B cell (primary cell): ENCODE results near the gene FADS1. TPM values are rescaled to one million over a fixed set of nuclear protein-coding genes. Genes with fewer than 3 reads are reported as not detected.

Source experiments
- ATAC-seq: fragments of 200-7000 bp; cut with Tn5 transposase; one replicate; pipeline ENCODE4 v1.10.0; 2021; ENCODE audit warnings: low read depth, mild to moderate bottlenecking, moderate number of reproducible peaks, moderate library complexity
- CTCF ChIA-PET: fragments of 350-600 bp; sonication (Branson Sonifier 250); formaldehyde crosslinking; loops from one replicate; lab custom pipeline; 2021; ENCODE audit warnings: antibody characterized with exemption, inconsistent platforms; lab: Charles Lee
- POLR2A ChIA-PET: fragments of 350-600 bp; sonication (Branson Sonifier 250); formaldehyde crosslinking; loops from one replicate; lab custom pipeline; 2021; ENCODE audit warnings: antibody characterized with exemption; lab: Charles Lee
- DNase-seq: peaks from one replicate; pipeline ENCODE4 v3.0.0; 2013
- H2AFZ ChIP-seq: 2 replicates; pipeline ENCODE4 v1.6.1; 2012; ENCODE audit warnings: mild to moderate bottlenecking, low read depth, low read length; ENCODE audit not compliant: insufficient read depth, poor library complexity, severe bottlenecking
- H3K27ac ChIP-seq, 2 donors: 1 replicate in 1 of 2; 2 replicates in 1 of 2; pipeline ENCODE4 v1.5.1; 2012 to 2013; ENCODE audit warnings: low read length in 2 of 2, mild to moderate bottlenecking in 2 of 2, moderate library complexity in 1 of 2
- H3K27me3 ChIP-seq, 4 experiments: fragments of 200-600 bp in 1 of 4; sonication (generic) in 1 of 4; replicated peaks in 1 of 4; 1 replicate in 2 of 4; 2 replicates in 2 of 4; pipeline versions ENCODE4 v1.6.1 to v1.7.0; 2013 to 2016; ENCODE audit warnings: low read length in 3 of 4, mild to moderate bottlenecking in 2 of 4, mixed read lengths in 1 of 4, moderate library complexity in 1 of 4; ENCODE audit not compliant: insufficient read depth in 4 of 4, control insufficient read depth in 3 of 4; ENCODE audit errors: control extremely low read depth in 1 of 4
- H3K36me3 ChIP-seq, 2 experiments: replicated peaks in 1 of 2; 1 replicate in 1 of 2; 2 replicates in 1 of 2; pipeline versions ENCODE4 v1.6.1 to v1.7.1; 2013; ENCODE audit warnings: low read length in 1 of 2; ENCODE audit not compliant: insufficient read depth in 2 of 2, control insufficient read depth in 1 of 2; ENCODE audit errors: control extremely low read depth in 1 of 2, extremely low read depth in 1 of 2
- H3K4me1 ChIP-seq, 2 donors: fragments of 200-600 bp in 1 of 2; sonication (generic) in 1 of 2; 1 replicate in 1 of 2; 2 replicates in 1 of 2; pipeline versions ENCODE4 v1.5.1 to v1.6.1; 2013 to 2017; ENCODE audit warnings: low read length in 2 of 2; ENCODE audit not compliant: control insufficient read depth in 2 of 2, insufficient read depth in 2 of 2
- H3K4me2 ChIP-seq: replicated peaks from 2 replicates; pipeline ENCODE3; 2012; ENCODE audit warnings: mild to moderate bottlenecking, low read depth, low read length; ENCODE audit not compliant: poor library complexity, severe bottlenecking
- H3K4me3 ChIP-seq, 5 experiments: fragments of 200-600 bp in 1 of 5; sonication (generic) in 1 of 5; 1 replicate in 3 of 5; 2 replicates in 2 of 5; pipeline versions ENCODE4 v1.5.1 to v1.7.0; 2011 to 2016; ENCODE audit warnings: low read length in 4 of 5, mild to moderate bottlenecking in 4 of 5, low read depth in 2 of 5, control low read depth in 1 of 5, moderate library complexity in 1 of 5; ENCODE audit not compliant: insufficient read depth in 1 of 5; ENCODE audit errors: control extremely low read depth in 1 of 5, extremely low read depth in 1 of 5
- H3K79me2 ChIP-seq: fragments of 200-600 bp; sonication (generic); one replicate; pipeline ENCODE4 v1.6.0; 2016; ENCODE audit warnings: low read length; ENCODE audit not compliant: control insufficient read depth, insufficient read depth
- H3K9ac ChIP-seq: fragments of 200-600 bp; sonication (generic); 2 replicates; pipeline ENCODE4 v1.6.1; 2017; ENCODE audit warnings: mild to moderate bottlenecking, low read length, moderate library complexity
- H3K9me3 ChIP-seq, 3 donors: one replicate each; pipeline versions ENCODE4 v1.6.1 to v1.7.1; 2013; ENCODE audit warnings: low read length in 2 of 3; ENCODE audit not compliant: control insufficient read depth in 2 of 3, insufficient read depth in 1 of 3; ENCODE audit errors: control extremely low read depth in 1 of 3
- H4K20me1 ChIP-seq: 2 replicates; pipeline ENCODE4 v1.6.0; 2012; ENCODE audit warnings: mild to moderate bottlenecking, low read length; ENCODE audit not compliant: insufficient read depth, control insufficient read depth, poor library complexity, severe bottlenecking
- H3K27ac Mint-ChIP-seq: one replicate; pipeline ENCODE4 v1.8.0; 2021; ENCODE audit warnings: mixed read lengths
- H3K27me3 Mint-ChIP-seq: one replicate; pipeline ENCODE4 v1.8.0; 2021; ENCODE audit warnings: mixed read lengths
- H3K4me1 Mint-ChIP-seq: one replicate; pipeline ENCODE4 v1.8.0; 2021; ENCODE audit warnings: mixed read lengths
- H3K4me3 Mint-ChIP-seq: one replicate; pipeline ENCODE4 v1.8.0; 2021; ENCODE audit warnings: mixed read lengths
- H3K9me3 Mint-ChIP-seq: one replicate; pipeline ENCODE4 v1.8.0; 2022; ENCODE audit warnings: mixed read lengths; ENCODE audit not compliant: insufficient read depth
- EZH2 ChIP-seq: IDR thresholded peaks from 2 replicates; pipeline ENCODE4 v1.6.1; 2012; ENCODE audit warnings: borderline replicate concordance, low read depth, mild to moderate bottlenecking, moderate library complexity, low read length; ENCODE audit not compliant: insufficient read depth, poor library complexity, severe bottlenecking
- WGBS: methylation state at CpG from one replicate; pipeline ENCODE4 v1.1.5; 2013; ENCODE audit warnings: missing lambda C conversion rate; ENCODE audit not compliant: insufficient coverage; 5-methylcytosine and 5-hydroxymethylcytosine counted together
- intact Hi-C: fragments of 100-400 bp; cut with micrococcal nuclease; formaldehyde crosslinking; loops from one replicate; pipeline ENCODE4 v1.10.0; 2022
- polyA plus RNA-seq: library from polyadenylated mRNA; depleted of rRNA; stranded (reverse); fragments of >200 nt; gene quantifications from 2 replicates; pipeline ENCODE4 v1.2.3, GENCODE V29; 2012
- total RNA-seq, 2 donors: library from RNA; stranded (reverse); fragments of 120-200 nt in 1 of 2; gene quantifications; 1 replicate in 1 of 2; 2 replicates in 1 of 2; pipeline versions ENCODE4 v1.2.3 to v1.2.4, GENCODE V29; 2013 to 2022
- TF ChIP-seq, protein P1 (sequence below): fragments of 200-600 bp; IDR thresholded peaks from one replicate; pipeline ENCODE4 v1.8.0; 2022; ENCODE audit warnings: antibody characterized with exemption, mild to moderate bottlenecking

Gene FADS1
- total and polyA plus RNA-seq, 2 donors (not counting 1 experiment from before 2014, with no cell fraction given), result 0.39 to 15.6 TPM

DNA sequence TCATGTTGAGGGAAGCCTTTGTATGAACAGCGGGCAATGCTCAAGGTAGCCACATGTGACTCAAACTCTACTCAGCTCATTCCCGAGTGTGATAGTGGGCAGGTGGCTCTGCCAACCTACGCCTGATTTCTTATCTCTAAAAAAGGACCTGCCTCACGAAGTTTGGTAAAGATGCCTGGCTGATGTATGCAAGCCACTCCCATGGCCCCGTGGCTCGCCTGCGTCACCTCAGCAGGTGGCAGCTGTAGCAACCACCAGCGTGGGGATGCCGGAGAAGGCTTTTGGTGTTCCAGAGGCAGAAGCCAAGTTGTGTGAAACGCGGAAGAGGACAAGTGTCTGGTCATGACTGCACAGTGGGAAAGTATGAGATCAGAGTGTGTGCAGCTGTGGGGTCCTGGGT is 16.7 kb upstream of the FADS1 start:
- peaks cover 29% of the 10 kb centered on the region for H3K4me1 Mint-ChIP-seq
- Histone ChIP-seq H3K36me3 (no peaks in the 10 kb centered on the region), H3K4me2 (no peak overlapping the region), H3K4me1 (peaks cover 24 to 35% of the 10 kb centered on the region in 2 donors), H3K79me2 (no peaks in the 10 kb centered on the region), H3K27ac (peak overlapping the region in 1 of 2 donors; percentile 68), H3K4me3 (no peak overlapping the region), H3K27me3 (peaks cover 0 to 11% (median 2%) of the 10 kb centered on the region in 4 experiments), H3K9ac (no peak overlapping the region), H3K9me3 (peaks cover 0 to 3% (median 0%) of the 10 kb centered on the region in 3 donors), H2AFZ (peak overlapping the region; percentile 95), H4K20me1 (no peaks in the 10 kb centered on the region)
- ATAC-seq, result peak; percentile 14
- ChIA-PET CTCF (interaction anchor here (0.9 to 2.4 kb wide), 3 partner anchors 36 to 46 kb away, joined by 3 to 6 read pairs (median 6); no protein-coding TSS in a partner anchor), POLR2A (no interaction called here)
- no peaks in the 10 kb centered on the region for H3K27me3 Mint-ChIP-seq
- H3K27ac Mint-ChIP-seq, result peak overlapping the region; percentile 89
- 78% methylated on average over 9 of the region's 11 CpGs for WGBS
- H3K9me3 Mint-ChIP-seq, result no peaks in the 10 kb centered on the region
- TF ChIP-seq, protein P1, sequence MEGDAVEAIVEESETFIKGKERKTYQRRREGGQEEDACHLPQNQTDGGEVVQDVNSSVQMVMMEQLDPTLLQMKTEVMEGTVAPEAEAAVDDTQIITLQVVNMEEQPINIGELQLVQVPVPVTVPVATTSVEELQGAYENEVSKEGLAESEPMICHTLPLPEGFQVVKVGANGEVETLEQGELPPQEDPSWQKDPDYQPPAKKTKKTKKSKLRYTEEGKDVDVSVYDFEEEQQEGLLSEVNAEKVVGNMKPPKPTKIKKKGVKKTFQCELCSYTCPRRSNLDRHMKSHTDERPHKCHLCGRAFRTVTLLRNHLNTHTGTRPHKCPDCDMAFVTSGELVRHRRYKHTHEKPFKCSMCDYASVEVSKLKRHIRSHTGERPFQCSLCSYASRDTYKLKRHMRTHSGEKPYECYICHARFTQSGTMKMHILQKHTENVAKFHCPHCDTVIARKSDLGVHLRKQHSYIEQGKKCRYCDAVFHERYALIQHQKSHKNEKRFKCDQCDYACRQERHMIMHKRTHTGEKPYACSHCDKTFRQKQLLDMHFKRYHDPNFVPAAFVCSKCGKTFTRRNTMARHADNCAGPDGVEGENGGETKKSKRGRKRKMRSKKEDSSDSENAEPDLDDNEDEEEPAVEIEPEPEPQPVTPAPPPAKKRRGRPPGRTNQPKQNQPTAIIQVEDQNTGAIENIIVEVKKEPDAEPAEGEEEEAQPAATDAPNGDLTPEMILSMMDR, result no peak
- TF ChIP-seq EZH2, result no peak
- intact Hi-C loops, result no loop called here
- peak overlapping the region; percentile 61 for H3K4me3 Mint-ChIP-seq
- peak; percentile 52 for DNase-seq

DNA sequence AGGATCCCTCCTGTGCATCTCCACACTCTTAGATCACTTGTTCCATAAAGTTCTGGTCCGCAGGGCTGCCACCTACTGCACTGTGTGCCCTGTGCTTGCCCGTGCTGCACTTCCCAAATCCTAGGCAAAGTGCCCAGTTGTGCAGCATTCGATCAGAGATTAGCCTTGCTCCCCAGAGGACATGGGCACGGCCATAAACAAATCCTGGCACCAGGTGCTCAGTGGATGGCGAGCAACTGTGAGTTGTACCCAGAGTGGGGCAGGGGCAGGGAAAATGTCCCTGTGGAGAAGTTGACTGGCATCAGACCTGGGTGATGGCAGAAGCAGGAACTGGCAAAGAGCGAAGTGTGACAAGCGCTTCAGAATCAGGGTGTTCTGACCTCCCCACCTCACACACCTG is 16.0 kb upstream of the FADS1 start:
- DNase-seq, result no peak
- H3K27ac ChIP-seq, result no peak overlapping the region
- no peak for ATAC-seq
- H3K27me3 ChIP-seq, result peaks cover 0 to 11% (median 2%) of the 10 kb centered on the region in 4 experiments
- Mint-ChIP-seq H3K27me3 (no peaks in the 10 kb centered on the region), H3K27ac (no peak overlapping the region), H3K4me1 (peaks cover 34% of the 10 kb centered on the region), H3K9me3 (no peaks in the 10 kb centered on the region), H3K4me3 (no peak overlapping the region)
- peaks cover 24 to 41% of the 10 kb centered on the region in 2 donors for H3K4me1 ChIP-seq
- H3K9me3 ChIP-seq, result peaks cover 0 to 3% (median 0%) of the 10 kb centered on the region in 3 donors
- H3K4me2 ChIP-seq, result no peak overlapping the region
- TF ChIP-seq, protein P1, result no peak
- TF ChIP-seq EZH2, result no peak
- ChIA-PET CTCF (no interaction called here), POLR2A (no interaction called here)
- no peaks in the 10 kb centered on the region for H3K79me2 ChIP-seq
- no peaks in the 10 kb centered on the region for H4K20me1 ChIP-seq
- intact Hi-C loops, result no loop called here
- no peaks in the 10 kb centered on the region for H3K36me3 ChIP-seq
- no peak overlapping the region for H3K4me3 ChIP-seq
- WGBS, result 62% methylated on average over 7 of the region's 7 CpGs
- H3K9ac ChIP-seq, result no peak overlapping the region
- H2AFZ ChIP-seq, result no peak overlapping the region
